SK-N-MC (cell line): ENCODE measurements around the gene GASK1A.

Experiments used
- EZH2 ChIP-seq: fragments of 200-600 bp; sonication (generic); IDR thresholded peaks from one replicate; pipeline ENCODE4 v1.6.1; 2017; ENCODE audit warnings: antibody characterized with exemption
- FOXP2 ChIP-seq: optimal IDR thresholded peaks from 2 replicates; pipeline ENCODE3; 2011; ENCODE audit warnings: mild to moderate bottlenecking, moderate library complexity; ENCODE audit not compliant: insufficient read depth; ENCODE audit errors: extremely low read length, control extremely low read depth
- POLR2AphosphoS5 ChIP-seq: IDR thresholded peaks from 2 replicates; pipeline ENCODE4 v1.6.1; 2012; ENCODE audit warnings: mild to moderate bottlenecking, low read depth, low read length, borderline replicate concordance

GRCh38 chr3:43096761-43097160 lies 117.7 kb downstream of the GASK1A start:
- TF ChIP-seq FOXP2 (no peak), EZH2 (no peak), POLR2AphosphoS5 (no peak)
